ENCODE data around the gene CA9. TPM values are rescaled to one million over a fixed set of nuclear protein-coding genes. Genes with fewer than 3 reads are reported as not detected.
A peak's percentile ranks its signal among the peaks of the same experiment; 100 is the strongest.

Gene CA9
- total and polyA plus RNA-seq, 2 donors (not counting 3 experiments of a cell fraction or from before 2014, with no cell fraction given), result 0.18 TPM; not detected in 1

GRCh38 chr9:35729700-35730485 lies 56.2 kb downstream of the CA9 start:
- dilution Hi-C loops (cut with MboI; ENCODE audit: extremely low pct_ligation_motif_present, low sequenced_read_pairs) (no loop called here), intact Hi-C loops (cut with micrococcal nuclease) (loop anchor here (1.0 to 5.0 kb wide), 2 partner anchors 73 to 152 kb away; no protein-coding TSS in a partner anchor)
- TSS peak; percentile 24 for BruUV-seq (replicated peaks)
- H4K20me1 ChIP-seq (replicated peaks; ENCODE audit: control insufficient read depth, extremely low read depth, insufficient read depth, low read length), result no peaks in the 10 kb centered on the region
- no peaks in the 10 kb centered on the region for H3K9me3 ChIP-seq (replicated peaks; ENCODE audit: control insufficient read depth, insufficient read depth, low read length)
- peak overlapping the region; percentile 79 for H3K27ac ChIP-seq (ENCODE audit: insufficient read depth, low read depth, low read length)
- H3K9ac ChIP-seq (replicated peaks; ENCODE audit: extremely low read depth, insufficient read depth, low read length), result peak overlapping the region; percentile 92
- H3K4me2 ChIP-seq (ENCODE audit: insufficient read depth, low read length), result peak overlapping the region; percentile 97
- ChIA-PET POLR2A (no interaction called here), CTCF (interaction anchor here (1.0 to 4.1 kb wide), 17 partner anchors 9 to 152 kb away, joined by 3 to 52 read pairs (median 9); partner anchors contain the start of genes GBA2, HINT2, RGP1 and SPAG8)
- H3K27me3 ChIP-seq (ENCODE audit: control insufficient read depth in 2 of 2, insufficient read depth in 2 of 2, low read length in 2 of 2), result no peaks in the 10 kb centered on the region
- H3K4me3 ChIP-seq (replicated peaks in 1 of 3; ENCODE audit: insufficient read depth in 1 of 3, low read depth in 1 of 3, low read length in 3 of 3), result peak overlapping the region; percentile 39 to 92 (median 79)
- FAIRE-seq, result peak; percentile 54
- DNase-seq (ENCODE audit: low read depth, low spot score), result peak; percentile 52
- H2AFZ ChIP-seq (ENCODE audit: low read depth, low read length), result no peak overlapping the region
- H3K9me1 ChIP-seq (replicated peaks; ENCODE audit: control insufficient read depth, extremely low read depth, insufficient read depth, low read length), result no peaks in the 10 kb centered on the region
- H3K79me2 ChIP-seq (ENCODE audit: control insufficient read depth, insufficient read depth, low read length), result peaks cover 78% of the 10 kb centered on the region
- H3K36me3 ChIP-seq (ENCODE audit: control insufficient read depth in 2 of 2, extremely low read depth in 1 of 2, insufficient read depth in 2 of 2, low read length in 2 of 2), result peaks cover 5 to 9% of the 10 kb centered on the region in 2 experiments
- peaks cover 63% of the 10 kb centered on the region for H3K4me1 ChIP-seq (ENCODE audit: control insufficient read depth, extremely low read depth, insufficient read depth, low read length)
- TF ChIP-seq GATA2 (IDR thresholded peaks at IDR 0.05; ENCODE audit: insufficient read depth, insufficient read length, low read depth, low read length), result no peak
- TF ChIP-seq MYC (IDR thresholded peaks at IDR 0.05; ENCODE audit: low read depth, low read length), result no peak
- no peak for TF ChIP-seq MAX (IDR thresholded peaks at IDR 0.05; ENCODE audit: insufficient read depth, insufficient read length)
- no peak for TF ChIP-seq JUN (IDR thresholded peaks at IDR 0.05; ENCODE audit: borderline replicate concordance, insufficient read depth, insufficient read length, low read depth)
- TF ChIP-seq POLR2AphosphoS5 (IDR thresholded peaks at IDR 0.05; ENCODE audit: insufficient read depth, low read depth, low read length), result no peak
- TF ChIP-seq FOS (IDR thresholded peaks at IDR 0.05; ENCODE audit: borderline replicate concordance, insufficient read depth, low read length), result no peak
- TF ChIP-seq CTCF (IDR thresholded peaks at IDR 0.05; ENCODE audit: extremely low read depth in 1 of 2, insufficient read depth in 1 of 2, low read depth in 1 of 2, low read length in 2 of 2), result peak; percentile 67 to 69
- peak; percentile 10 for TF ChIP-seq POLR2A (IDR thresholded peaks at IDR 0.05; ENCODE audit: low read depth, low read length)
